GM21515 (cell line): Measurements from ENCODE around the gene TMEM82.
"Not testable (repeated sequence)": the region's sequence is repeated elsewhere in the genome, so short reads cannot be mapped to it uniquely, and the experiment has no call there.

Experiments used
- ATAC-seq: cut with Tn5 transposase; IDR thresholded peaks from one replicate; pipeline ENCODE4 v1.9.1; 2021; ENCODE audit not compliant: unreplicated experiment

Gene TMEM82

GRCh38 chr1:15742339-15742801, at the start of gene TMEM82:
TSS of gene TMEM82 (plus strand) at chr1:15742499. CDS start at chr1:15742560, 61 bp downstream.
- ATAC-seq: no peak

- ATAC-seq: no peak
Measured at GRCh38 chr1:15693371-15693770, 48.9 kb upstream of the TMEM82 start.

GRCh38 chr1:15696956-15697521, 45.3 kb upstream of the TMEM82 start:
- ATAC-seq: peak; percentile 93

GRCh38 chr1:15698201-15698600, 44.1 kb upstream of the TMEM82 start:
- ATAC-seq: no peak

GRCh38 chr1:15699321-15699720, 43.0 kb upstream of the TMEM82 start:
- not testable (repeated sequence) for ATAC-seq

DNA sequence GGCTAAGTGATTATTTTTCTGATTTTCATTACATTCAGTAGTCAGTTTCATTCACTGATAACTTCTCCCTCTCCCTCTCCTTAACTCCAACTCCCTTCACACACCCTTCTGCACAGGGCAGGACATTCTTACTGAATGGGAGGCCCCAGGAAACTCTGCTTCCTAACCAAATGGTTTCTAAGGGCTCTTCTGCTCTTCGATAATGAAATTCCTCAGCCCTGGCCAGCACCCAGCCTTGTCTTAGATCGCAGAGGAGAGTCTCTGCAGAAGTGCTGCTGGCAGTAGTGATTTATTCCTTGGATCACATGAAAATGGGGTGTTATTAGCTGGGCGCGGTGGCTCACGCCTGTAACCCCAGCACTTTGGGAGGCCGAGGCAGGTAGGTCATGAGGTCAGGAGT, 41.8 kb upstream of the TMEM82 start:
- no peak for ATAC-seq

DNA sequence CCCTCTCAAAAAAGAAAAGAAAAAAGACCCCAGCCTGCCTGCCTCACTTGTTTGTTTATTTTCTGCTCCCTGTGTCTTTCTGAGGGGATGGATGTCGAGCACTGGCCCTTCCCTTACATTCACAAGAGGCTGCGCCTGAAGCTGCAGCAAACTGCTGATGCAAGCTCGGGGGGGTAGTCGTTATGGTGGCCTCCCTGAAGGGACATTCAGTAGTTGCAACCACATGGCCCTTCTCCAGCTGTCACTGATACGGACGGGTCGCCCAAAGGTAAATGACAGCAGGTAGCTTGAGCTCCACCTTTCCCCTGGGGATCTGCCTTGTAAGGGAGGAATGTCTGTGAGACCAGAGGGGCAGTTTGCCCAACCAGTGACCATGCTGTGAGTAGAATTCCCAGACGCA, 40.5 kb upstream of the TMEM82 start:
- no peak for ATAC-seq

GRCh38 chr1:15702722-15703550, 39.4 kb upstream of the TMEM82 start:
- no peak for ATAC-seq

DNA sequence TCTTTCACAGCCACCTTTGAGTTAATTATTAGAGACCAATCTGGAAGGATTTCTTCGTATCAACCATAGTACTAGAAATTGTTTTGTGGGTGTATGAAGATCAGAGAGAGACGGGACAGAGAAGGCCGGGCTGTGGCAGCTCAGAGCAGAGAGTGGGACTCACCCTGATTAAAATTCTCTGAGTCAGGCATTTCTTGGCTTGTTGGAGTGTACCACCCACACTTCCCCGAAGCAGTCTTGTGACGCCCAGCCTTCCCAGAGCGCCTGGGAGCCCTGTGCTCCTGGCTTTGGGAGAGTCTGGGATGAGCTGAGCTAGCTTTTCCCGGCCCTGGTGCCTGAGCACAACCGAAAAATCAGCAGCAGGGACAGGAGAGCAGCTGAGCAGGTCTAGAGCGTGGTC, 38.7 kb upstream of the TMEM82 start:
- ATAC-seq: no peak

DNA sequence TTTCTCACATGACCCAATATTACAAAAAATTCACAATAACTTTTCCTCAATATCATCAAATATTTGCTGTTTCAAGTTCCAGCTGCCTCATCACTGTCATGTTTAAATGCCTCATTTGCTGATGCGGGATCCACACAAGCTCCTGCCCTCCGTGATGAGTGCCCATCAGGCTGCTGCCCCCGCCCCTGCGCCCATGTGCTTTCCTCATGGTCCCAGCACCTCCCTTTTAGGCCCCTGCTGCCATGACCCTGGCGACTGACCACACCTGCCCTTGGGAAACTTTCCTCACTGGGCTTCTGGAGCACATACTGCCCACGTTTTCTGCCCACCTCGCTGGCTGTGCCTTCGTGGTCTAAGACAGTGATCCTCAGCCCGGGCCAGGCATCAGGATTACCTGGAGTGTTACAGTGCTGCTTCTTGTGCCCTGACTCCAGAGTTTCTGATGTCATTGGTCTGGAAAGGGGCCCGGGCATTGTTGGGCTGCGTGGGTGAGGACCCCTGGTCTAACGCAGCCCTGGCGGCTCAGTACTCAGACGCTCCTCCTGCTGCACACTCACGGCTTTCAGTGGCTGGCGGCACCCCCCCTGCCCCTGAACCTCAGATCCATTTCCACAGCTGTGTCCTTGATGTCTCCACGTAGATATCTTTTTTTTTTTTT, 37.6 kb upstream of the TMEM82 start:
- no peak for ATAC-seq

GRCh38 chr1:15705184-15705566, 37.1 kb upstream of the TMEM82 start:
- ATAC-seq: no peak

GRCh38 chr1:15706751-15707150, 35.5 kb upstream of the TMEM82 start:
- no peak for ATAC-seq

- no peak for ATAC-seq
Measured at GRCh38 chr1:15707239-15707925, 34.9 kb upstream of the TMEM82 start.

DNA sequence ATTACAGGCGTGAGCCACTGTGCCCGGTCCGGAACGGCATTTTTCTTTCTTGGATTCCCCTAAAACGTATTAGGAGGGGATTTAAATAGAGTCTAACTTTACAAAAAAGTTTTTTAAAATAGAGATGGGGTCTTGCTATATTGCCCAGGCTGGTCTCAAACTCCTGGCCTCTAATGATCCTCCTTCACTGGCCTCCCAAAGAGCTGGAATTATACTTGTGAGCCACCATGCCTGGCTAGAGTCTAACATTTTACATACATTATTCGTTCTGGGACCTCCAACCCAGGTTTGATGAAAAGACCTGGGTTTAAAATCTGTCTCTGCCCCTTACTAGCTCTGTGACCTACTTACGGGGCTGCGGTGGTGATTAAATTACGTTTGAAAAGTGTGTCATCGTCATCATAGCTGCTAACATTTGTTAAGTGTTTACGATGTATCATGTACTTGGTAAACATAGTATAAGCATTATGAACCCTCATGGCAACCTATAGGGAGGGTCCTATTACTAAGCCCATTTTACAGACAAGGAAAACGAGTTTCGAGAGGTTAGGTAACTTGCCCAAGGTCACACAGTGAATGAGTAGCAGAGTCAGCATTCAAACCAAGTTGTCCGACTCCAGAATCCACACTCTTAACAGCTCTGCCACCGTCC, 33.7 kb upstream of the TMEM82 start:
- ATAC-seq: no peak

DNA sequence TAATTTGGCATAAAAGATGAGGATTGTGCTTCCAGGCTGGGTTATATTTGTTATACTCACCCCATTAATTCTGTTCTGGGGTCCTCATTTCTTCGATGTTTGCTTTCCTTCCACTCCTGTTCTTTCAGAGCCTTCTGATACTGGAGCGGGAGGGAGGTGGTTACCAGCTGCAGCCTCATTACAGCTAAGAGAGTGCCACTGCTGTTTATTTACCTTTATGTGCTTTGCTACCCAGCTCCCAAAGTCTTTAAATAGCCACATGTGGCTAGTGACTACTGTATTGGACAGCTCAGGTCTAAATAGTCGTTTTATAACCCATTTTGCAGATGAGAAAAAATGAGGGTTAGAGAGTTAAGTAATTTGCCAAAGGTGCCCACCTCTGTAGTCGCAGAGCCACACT, 33.1 kb upstream of the TMEM82 start:
- no peak for ATAC-seq

DNA sequence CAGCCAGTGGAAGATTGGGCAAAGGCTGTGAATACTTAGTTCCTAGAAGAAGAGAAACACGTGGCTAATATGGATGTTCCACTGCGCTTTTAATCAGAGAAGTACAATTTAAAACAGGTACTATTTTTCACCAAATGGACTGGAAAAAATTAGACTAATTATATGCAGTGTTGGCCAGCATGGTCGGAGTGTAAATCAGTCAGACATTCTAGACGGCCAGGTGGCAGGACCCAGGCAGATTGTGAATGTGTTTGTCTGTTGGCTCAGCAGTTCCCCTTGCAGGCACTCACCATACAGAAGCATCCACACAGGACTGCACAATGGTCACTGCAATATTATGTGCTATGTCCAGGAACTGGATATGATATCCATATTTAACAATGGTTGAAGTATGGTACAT, 30.1 kb upstream of the TMEM82 start:
- ATAC-seq: no peak

- ATAC-seq: no peak
Measured at GRCh38 chr1:15714406-15715136, 27.7 kb upstream of the TMEM82 start.

- ATAC-seq: no peak
Measured at GRCh38 chr1:15717418-15718125, 24.7 kb upstream of the TMEM82 start.

- ATAC-seq: no peak
Measured at GRCh38 chr1:15718199-15718601, 24.1 kb upstream of the TMEM82 start.
